Muscle layer of duodenum (tissue), 2 donors: Measurements from ENCODE around the gene UBTD2.

Experiments used
- H3K27ac ChIP-seq: one replicate; pipeline ENCODE4 v1.7.0; 2013; ENCODE audit warnings: mild to moderate bottlenecking, low read length
- H3K27me3 ChIP-seq: one replicate; pipeline ENCODE4 v1.7.0; 2013; ENCODE audit warnings: low read depth, mild to moderate bottlenecking, control low read depth, low read length
- H3K36me3 ChIP-seq, 2 donors: one replicate each; pipeline ENCODE4 v1.7.0; 2013; ENCODE audit warnings: low read length in 2 of 2, control low read depth in 1 of 2, mild to moderate bottlenecking in 1 of 2; ENCODE audit not compliant: insufficient read depth in 2 of 2, control insufficient read depth in 1 of 2
- H3K4me1 ChIP-seq, 2 donors: one replicate each; pipeline ENCODE4 v1.7.0; 2013; ENCODE audit warnings: low read length in 2 of 2, mild to moderate bottlenecking in 2 of 2, control low read depth in 1 of 2, moderate library complexity in 1 of 2; ENCODE audit not compliant: insufficient read depth in 2 of 2, control insufficient read depth in 1 of 2
- H3K4me3 ChIP-seq, 2 donors: one replicate each; pipeline ENCODE4 v1.7.0; 2013; ENCODE audit warnings: low read length in 2 of 2, low read depth in 1 of 2, mild to moderate bottlenecking in 1 of 2
- H3K9me3 ChIP-seq, 2 donors: one replicate each; pipeline ENCODE4 v1.7.0; 2013; ENCODE audit warnings: low read length in 2 of 2, control low read depth in 1 of 2, mild to moderate bottlenecking in 1 of 2; ENCODE audit not compliant: control insufficient read depth in 1 of 2
- donor health status: healthy.

UBTD2 gene

DNA sequence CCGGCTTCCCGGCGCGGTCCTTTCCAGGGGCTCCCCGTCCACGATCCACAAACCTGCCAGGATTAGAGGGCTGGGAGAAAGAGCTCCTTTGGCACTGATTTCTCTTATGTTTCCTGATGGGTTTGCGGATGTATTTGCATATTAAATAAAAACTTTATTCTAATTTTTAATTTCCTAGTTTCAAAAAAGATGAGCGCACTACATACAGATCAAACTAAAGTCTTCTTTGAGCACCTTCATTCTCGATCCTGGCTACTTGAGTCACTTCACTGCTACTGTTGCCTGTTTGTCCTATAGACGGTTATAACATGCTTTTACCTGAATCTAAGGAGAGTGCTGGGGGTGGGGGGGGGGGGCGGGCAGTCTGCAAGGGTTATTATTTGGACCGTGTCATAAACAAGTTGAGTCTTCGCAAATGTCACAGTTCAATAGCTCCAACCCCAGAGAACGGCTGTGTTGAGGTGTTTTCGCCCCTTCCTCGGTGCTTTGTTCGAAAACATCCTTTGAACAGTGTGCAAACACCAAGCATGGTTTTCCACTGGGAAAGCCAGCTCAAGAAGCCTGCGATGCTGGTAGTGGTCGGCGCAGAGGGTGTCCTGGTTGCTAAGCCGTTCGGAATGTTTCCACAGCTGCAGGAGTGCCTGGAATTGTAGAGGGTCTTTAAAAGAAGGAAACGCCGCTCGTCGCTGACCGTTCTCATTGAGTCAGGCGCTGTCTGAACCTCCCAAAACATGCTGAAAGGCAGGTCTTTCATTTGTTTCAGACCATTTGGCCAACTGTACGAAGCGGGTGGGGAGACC lies 94.5 kb downstream of the UBTD2 start:
- H3K9me3 ChIP-seq, result no peaks in the 10 kb centered on the region
- no peak overlapping the region for H3K27ac ChIP-seq
- peaks cover 5 to 14% of the 10 kb centered on the region in 2 donors for H3K4me1 ChIP-seq
- H3K4me3 ChIP-seq, result peak overlapping the region in 1 of 2 donors; percentile 93
- no peaks in the 10 kb centered on the region for H3K27me3 ChIP-seq
- no peaks in the 10 kb centered on the region for H3K36me3 ChIP-seq

DNA sequence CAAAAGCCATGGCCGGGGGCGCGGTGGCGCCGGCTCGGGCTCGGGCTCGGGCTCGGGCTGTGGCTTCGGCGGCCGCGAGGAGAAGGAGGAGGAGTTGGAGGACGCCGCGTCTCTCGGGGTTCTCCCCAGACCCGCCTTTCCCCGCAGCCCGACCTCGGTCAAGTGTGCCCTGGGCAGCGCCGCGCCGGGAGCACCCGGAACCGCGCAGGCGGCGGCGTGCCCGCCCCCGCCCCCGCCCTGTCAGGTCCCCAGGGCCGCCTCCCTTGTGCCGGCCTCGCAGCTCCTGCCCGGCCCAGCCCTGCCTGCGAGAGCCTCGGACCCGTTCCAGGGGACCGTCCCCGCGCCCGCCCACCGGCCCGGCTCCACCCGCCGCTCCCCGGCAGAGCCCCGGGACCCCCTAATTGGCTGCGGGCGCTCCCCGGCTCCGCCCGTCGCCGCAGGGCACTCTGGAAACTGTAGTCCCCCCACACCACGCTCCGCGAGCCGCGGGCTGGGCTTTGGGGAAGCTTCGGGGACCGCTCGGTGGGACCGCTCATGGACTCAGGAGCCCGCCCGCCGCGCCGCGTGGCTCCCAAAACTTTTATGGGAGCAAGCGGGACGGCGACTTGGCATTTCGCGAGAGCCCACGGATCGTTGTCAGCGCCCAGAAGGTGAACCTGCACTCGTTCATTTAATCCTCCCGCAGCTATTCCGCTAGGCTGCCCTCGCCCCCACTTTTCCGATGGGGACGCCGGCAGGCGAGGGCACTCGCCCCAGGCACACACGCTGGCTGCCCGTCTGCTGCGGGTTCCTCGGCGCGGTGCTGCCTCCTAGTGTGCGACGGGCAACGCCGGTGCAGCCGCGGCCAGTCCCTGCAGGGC lies 95.3 kb downstream of the UBTD2 start, which contains the start of gene STK10:
STK10 (minus strand) TSS at position 192 of the 860 bp plus-strand sequence; CDS start at position 10, 182 bp downstream.
- peaks cover 5 to 14% of the 10 kb centered on the region in 2 donors for H3K4me1 ChIP-seq
- H3K4me3 ChIP-seq, result peak within 1 kb of the TSS; percentile 93
- H3K27ac ChIP-seq, result peak within 1 kb of the TSS; percentile 79
- H3K27me3 ChIP-seq, result no peaks in the 10 kb centered on the region
- no peaks in the 10 kb centered on the region for H3K9me3 ChIP-seq
- no peaks in the 10 kb centered on the region for H3K36me3 ChIP-seq

- H3K4me3 ChIP-seq, result peak overlapping the region; percentile 93
- no peaks in the 10 kb centered on the region for H3K9me3 ChIP-seq
- peaks cover 5 to 14% of the 10 kb centered on the region in 2 donors for H3K4me1 ChIP-seq
- H3K27ac ChIP-seq, result peak overlapping the region; percentile 79
- H3K36me3 ChIP-seq, result no peaks in the 10 kb centered on the region
- H3K27me3 ChIP-seq, result no peaks in the 10 kb centered on the region
These were observed 96.2 kb downstream of the UBTD2 start for GRCh38 chr5:172187118-172188032.

DNA sequence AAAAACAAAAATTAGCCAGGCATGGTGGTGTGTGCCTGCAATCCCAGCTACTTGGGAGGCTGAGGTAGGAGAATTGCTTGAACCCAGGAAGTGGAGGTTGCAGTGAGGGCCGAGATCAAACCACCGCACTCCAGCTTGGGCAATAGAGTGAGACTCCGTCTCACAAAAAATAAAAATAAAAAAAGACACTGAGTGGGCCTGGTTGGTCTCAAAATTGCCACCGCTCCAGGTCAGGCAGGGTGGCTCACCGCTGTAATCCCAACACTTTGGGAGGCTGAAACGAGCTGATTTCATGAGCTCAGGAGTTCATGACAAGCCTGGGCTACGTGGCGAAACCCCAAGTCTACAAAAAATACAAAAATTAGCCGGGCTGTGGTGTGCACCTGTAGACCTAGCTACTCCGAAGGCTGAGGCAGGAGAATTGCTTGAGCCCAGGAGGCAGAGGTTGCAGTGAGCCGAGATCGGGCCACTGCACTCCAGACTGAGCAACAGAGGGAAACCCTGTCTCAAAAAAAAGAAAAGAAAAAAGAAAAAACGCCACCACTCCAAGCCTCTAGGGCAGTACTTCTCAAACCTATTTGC lies 97.4 kb downstream of the UBTD2 start:
- peak overlapping the region; percentile 79 for H3K27ac ChIP-seq
- H3K9me3 ChIP-seq, result no peaks in the 10 kb centered on the region
- H3K4me3 ChIP-seq, result peak overlapping the region; percentile 93
- no peaks in the 10 kb centered on the region for H3K27me3 ChIP-seq
- peaks cover 5 to 14% of the 10 kb centered on the region in 2 donors for H3K4me1 ChIP-seq
- H3K36me3 ChIP-seq, result no peaks in the 10 kb centered on the region

DNA sequence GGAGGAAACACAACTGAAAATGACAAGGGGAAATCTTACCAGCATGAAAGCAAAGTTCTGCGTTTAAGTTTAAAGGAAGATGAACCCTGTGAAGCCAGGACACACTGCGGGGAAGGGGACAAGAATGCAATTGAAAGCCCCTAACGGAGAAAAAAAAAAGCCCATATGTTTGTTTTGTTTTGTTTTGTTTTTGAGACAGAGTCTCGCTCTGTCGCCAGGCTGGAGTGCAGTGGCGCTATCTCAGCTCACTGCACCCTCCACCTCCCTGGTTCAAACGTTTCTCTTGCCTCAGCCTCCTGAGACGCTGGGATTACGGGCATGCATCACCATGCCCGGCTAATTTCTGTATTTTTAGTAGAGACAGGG lies 98.5 kb downstream of the UBTD2 start:
- H3K36me3 ChIP-seq, result no peaks in the 10 kb centered on the region
- H3K4me1 ChIP-seq, result peaks cover 5 to 14% of the 10 kb centered on the region in 2 donors
- H3K27me3 ChIP-seq, result no peaks in the 10 kb centered on the region
- no peaks in the 10 kb centered on the region for H3K9me3 ChIP-seq
- peak overlapping the region in 1 of 2 donors; percentile 1 for H3K4me3 ChIP-seq
- no peak overlapping the region for H3K27ac ChIP-seq

DNA sequence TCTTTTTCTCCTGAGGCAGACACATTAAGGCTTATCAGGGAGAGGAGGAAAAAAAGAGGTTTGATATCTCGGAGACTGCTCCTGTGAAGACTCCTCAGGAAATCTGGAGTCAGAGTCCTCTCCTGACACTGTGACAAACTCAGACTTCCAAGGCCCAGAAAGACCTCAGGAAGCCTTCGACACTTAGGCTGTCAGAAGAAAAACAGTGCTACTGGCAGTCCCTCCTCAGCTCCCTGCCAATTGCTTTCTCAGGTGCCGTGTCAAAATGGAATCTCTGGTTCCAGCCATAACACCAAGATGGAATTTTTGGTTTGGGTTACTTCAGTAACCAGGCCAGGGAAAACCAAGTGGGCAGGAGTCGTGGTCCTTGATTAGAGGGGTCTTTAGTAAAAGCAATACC lies 99.7 kb downstream of the UBTD2 start:
- Histone ChIP-seq H3K27ac (no peak overlapping the region), H3K4me1 (peaks cover 5 to 14% of the 10 kb centered on the region in 2 donors), H3K36me3 (no peaks in the 10 kb centered on the region)

DNA sequence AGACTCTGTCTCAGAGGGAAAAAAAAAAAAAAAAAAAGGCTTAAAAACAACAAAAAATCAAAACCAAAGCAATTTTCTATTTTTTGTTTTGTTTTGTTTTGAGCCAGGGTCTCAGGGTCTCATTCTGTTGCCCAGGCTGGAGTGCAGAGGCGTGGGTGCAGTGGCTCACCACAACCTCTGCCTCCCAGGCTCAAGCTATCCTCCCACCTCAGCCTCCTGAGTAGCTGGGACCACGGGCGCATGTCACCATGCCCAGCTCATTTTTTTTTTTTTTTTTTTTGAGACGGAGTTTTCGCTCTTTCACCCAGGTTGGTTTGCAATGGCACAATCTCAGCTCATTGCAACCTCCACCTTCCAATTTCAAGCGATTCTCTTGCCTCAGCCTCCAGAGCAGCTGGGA lies 101.3 kb downstream of the UBTD2 start:
- Histone ChIP-seq H3K9me3 (no peaks in the 10 kb centered on the region), H3K27me3 (no peaks in the 10 kb centered on the region), H3K4me1 (peaks cover 5 to 17% of the 10 kb centered on the region in 2 donors), H3K36me3 (no peaks in the 10 kb centered on the region), H3K4me3 (no peak overlapping the region), H3K27ac (no peak overlapping the region)

More for the DNA sequence above, 99.7 kb downstream of the UBTD2 start:
- H3K4me3 ChIP-seq, result no peak overlapping the region
- H3K27me3 ChIP-seq, result no peaks in the 10 kb centered on the region
- H3K9me3 ChIP-seq, result no peaks in the 10 kb centered on the region

DNA sequence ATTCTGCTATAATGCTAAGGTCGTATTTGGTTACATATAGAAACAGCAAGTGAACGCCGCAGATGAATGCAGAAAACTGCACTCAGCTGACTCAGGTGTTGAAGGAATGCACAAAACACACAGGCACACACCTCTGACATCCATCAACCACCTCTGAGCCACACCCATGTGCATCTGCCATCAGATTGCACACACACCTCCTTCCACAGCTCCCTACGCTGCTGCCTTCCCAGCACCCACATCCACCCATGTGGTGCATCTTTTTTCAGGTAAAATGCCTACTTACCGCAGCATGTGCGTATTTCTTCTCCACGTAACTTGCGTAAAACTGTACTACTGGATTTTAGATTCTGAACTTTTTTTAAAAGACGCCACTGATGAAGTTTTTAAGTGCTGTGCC lies 102.6 kb downstream of the UBTD2 start:
- Histone ChIP-seq H3K27me3 (no peaks in the 10 kb centered on the region), H3K27ac (no peak overlapping the region), H3K36me3 (no peaks in the 10 kb centered on the region), H3K4me1 (peaks cover 0 to 8% of the 10 kb centered on the region in 2 donors), H3K4me3 (no peak overlapping the region), H3K9me3 (no peaks in the 10 kb centered on the region)

DNA sequence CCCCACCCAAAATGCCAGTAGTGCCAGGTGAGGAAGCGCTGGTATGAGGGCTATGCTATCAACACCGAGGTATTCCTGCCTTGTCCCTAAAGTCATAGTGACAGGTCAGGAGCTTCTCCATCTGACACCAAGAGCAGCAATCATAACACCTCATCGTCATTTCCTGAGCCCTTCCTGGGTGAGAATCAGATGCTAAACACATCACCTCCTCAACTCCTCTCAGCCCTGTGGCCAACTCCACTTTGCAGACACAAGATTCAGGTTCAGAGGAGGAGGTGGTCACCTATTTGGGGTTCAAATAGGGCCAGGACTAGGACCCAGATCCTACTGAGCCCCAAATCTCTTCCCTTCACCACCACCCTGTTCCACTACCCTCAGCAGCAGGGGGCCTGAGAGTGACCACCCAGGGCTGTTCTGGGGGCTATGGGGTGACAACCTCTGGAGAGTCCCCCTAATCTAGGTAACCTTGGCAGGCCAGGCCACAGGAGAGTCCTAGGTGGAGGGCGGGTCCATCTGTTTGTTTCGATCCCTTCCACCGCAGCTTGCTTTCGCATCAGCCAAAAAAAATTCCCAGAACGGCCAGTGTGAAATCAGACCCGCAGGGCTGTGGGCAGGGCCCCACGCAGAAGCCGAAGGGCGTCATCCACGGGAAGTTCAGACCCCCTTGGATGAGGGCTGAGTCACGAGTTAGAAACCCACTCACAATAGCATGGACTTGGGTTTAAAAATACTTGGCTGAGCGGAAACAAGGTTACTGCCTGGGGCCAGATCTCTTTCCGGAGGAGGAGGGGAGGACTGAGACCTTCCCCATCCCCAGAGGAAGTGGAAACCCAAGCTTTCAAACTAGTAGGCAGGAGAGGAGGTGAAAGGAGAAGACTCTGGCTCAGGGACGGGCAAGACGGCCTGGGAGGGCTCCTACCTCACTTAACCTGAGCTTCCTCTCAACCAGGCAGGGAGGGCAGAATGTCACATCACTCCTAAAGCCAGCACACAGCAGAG lies 104.3 kb downstream of the UBTD2 start:
- Histone ChIP-seq H3K36me3 (no peaks in the 10 kb centered on the region), H3K9me3 (no peaks in the 10 kb centered on the region), H3K4me1 (peaks cover 0 to 4% of the 10 kb centered on the region in 2 donors), H3K27ac (peak overlapping the region; percentile 67), H3K4me3 (peak overlapping the region in 1 of 2 donors; percentile 23), H3K27me3 (no peaks in the 10 kb centered on the region)
